Activated T-helper 17 cell treated with anti-CD3 and anti-CD28 coated beads, Interleukin-2, amount 50 U/mL, for 72 hours (primary cell): ENCODE data around the gene TRIP13. TPM values are rescaled to one million over a fixed set of nuclear protein-coding genes. Genes with fewer than 3 reads are reported as not detected.
"Not testable (repeated sequence)": the region's sequence is repeated elsewhere in the genome, so short reads cannot be mapped to it uniquely, and the experiment has no call there.

Experiments used
- ATAC-seq: fragments of 150-1000 bp; cut with Tn5 transposase; replicated peaks from 2 replicates; pipeline ENCODE4 v1.10.0; 2021; ENCODE audit warnings: mild to moderate bottlenecking, moderate library complexity
- H3K27ac Mint-ChIP-seq: one replicate; pipeline ENCODE4 v1.8.0; 2022; ENCODE audit warnings: mixed read lengths
- H3K27me3 Mint-ChIP-seq: one replicate; pipeline ENCODE4 v1.8.0; 2022; ENCODE audit warnings: mixed read lengths
- H3K36me3 Mint-ChIP-seq: one replicate; pipeline ENCODE4 v1.8.0; 2022; ENCODE audit warnings: low read depth, mild to moderate bottlenecking, mixed read lengths
- H3K4me1 Mint-ChIP-seq: one replicate; pipeline ENCODE4 v1.8.0; 2022; ENCODE audit warnings: mixed read lengths
- H3K4me3 Mint-ChIP-seq: one replicate; pipeline ENCODE4 v1.8.0; 2022; ENCODE audit warnings: mild to moderate bottlenecking, mixed read lengths
- H3K9me3 Mint-ChIP-seq: one replicate; pipeline ENCODE4 v1.8.0; 2022; ENCODE audit warnings: mixed read lengths
- total RNA-seq, 2 donors: library from RNA; stranded (reverse); gene quantifications; one replicate each; pipeline ENCODE4 v1.2.3, GENCODE V29; 2022

Gene TRIP13
- total RNA-seq, 2 donors from 2014 or later = 18.3 to 45.0 TPM

DNA sequence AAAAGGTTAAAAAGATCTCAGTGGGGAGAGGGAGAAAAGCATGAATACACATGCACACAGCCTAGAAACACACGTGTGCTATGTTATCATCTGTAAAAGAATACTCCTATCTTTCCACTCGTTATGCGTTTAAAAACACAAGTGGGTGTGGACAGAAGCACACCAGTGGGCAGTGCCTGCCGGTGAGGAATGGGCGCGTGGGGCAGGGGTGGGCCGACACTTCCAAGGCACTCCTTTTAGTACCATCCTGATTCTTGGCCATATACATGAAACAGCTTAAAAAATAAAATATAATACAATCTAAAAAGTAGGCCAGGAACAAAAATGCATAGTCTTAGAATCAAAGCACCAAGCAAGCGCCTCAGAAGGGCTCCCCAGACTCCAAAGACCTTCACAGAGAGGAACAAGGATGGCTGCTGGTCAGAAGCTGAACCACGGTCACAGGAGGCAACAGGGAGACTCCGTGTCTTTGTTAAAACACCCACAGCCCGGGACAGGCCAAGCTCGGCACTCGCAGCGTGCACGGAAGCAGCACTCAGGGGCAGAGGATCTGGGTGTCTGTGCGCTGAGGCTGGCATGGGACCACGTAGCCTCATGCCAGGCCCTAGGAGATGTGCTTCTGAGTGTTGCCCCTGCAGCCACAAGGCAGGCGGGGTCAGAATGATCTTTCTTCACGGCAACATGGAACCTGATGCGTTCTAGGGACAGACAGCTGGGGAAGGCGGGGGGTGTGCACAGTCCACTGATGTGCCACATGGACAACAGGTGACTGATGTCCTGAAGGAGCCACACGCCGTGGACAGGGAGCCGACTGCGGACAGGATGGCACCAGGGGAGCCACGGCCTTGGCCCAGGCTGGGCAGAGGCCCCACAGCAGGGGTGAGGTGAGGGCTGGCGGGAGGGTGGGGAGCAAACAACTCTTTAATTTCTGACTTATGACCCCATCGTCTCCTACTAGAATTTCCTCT lies 16.0 kb upstream of the TRIP13 start:
- Mint-ChIP-seq H3K9me3 (no peaks in the 10 kb centered on the region), H3K27ac (no peak overlapping the region), H3K4me1 (peaks cover 3% of the 10 kb centered on the region), H3K27me3 (no peaks in the 10 kb centered on the region), H3K36me3 (peaks cover 81% of the 10 kb centered on the region), H3K4me3 (no peak overlapping the region)
- no peak for ATAC-seq

DNA sequence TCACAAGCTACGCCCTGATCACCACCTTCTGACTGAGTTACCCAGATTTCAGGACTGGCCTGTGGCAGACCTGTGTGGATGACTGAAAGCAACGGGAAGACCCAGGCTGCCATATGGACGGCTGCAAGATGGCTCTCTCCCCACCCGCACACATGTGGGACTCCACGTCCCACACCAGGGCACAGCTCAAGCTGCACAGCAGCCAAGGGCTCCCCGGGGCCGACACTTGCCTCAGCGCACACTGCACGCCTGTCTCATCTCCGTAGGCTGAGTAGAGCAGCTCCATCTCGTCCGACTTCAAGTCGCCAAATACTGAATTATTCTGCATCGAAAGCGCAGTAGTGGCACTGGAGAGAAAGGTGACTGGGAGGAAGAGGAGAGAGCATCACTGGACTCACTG lies 14.6 kb upstream of the TRIP13 start:
- Mint-ChIP-seq H3K9me3 (peaks cover 11% of the 10 kb centered on the region), H3K4me1 (peaks cover 17% of the 10 kb centered on the region), H3K27ac (no peak overlapping the region), H3K27me3 (no peaks in the 10 kb centered on the region), H3K4me3 (no peak overlapping the region), H3K36me3 (peaks cover 81% of the 10 kb centered on the region)
- no peak for ATAC-seq

DNA sequence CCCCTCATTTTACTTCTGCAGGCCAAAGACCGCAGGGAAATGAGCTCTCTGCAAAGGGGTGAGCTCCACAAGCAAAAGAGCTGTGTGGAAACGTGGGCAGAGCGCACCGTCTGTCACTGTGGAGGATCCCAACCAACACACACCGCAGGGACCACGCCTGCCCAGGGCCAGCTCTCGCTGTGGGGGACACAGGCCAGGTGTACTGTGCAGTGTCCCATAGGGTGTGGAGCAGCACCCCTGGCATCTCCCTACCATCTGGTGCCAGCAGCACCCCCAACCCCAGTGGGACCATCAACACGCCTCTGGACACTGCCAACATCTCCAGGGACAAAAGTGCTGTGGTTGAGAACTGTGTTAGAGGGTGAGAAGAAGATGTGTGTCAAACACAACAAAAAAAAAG lies 14.0 kb upstream of the TRIP13 start:
- H3K27ac Mint-ChIP-seq, H3K4me3 Mint-ChIP-seq, ATAC-seq, H3K27me3 Mint-ChIP-seq: not testable (repeated sequence)
- Mint-ChIP-seq H3K36me3 (peaks cover 81% of the 10 kb centered on the region), H3K4me1 (peaks cover 20% of the 10 kb centered on the region), H3K9me3 (peaks cover 11% of the 10 kb centered on the region)

DNA sequence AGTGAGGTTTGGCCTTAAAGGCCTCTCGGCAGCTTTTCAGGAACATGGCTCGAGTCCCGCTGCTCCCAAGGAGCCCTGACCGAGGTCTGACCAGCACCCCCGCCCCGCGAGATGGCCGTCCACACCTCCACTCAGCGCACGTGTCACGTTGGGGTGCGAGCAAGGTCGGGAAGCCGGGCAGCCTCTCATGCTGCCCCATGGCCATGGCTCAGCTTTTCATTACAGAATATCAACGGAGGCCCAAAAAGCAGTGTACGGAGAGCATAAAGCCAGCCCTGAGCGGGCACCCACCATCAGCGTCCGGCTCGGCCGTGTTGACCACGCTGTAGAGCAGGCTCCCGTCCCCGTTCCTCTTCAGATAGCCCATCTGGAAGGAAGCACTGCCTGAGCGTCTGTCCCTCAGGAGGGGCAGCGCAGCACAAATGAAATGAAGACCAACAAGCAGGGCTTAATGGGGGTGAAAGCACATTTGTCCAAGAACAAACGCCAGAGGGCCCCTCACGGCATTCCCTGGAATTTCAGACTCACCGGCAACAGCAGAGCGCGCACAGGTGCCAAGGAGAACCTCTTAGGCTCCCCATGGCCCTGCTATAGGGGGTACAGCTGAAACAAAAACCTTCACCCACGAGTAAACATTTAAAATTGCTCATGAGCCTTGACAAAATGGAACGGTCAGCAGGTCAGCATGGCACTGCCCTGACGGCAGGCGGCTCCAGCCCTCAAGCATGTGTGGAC lies 11.7 kb upstream of the TRIP13 start:
- Mint-ChIP-seq H3K27ac (no peak overlapping the region), H3K36me3 (peaks cover 81% of the 10 kb centered on the region), H3K4me1 (peaks cover 16% of the 10 kb centered on the region), H3K4me3 (no peak overlapping the region), H3K27me3 (no peaks in the 10 kb centered on the region), H3K9me3 (peaks cover 11% of the 10 kb centered on the region)
- no peak for ATAC-seq

DNA sequence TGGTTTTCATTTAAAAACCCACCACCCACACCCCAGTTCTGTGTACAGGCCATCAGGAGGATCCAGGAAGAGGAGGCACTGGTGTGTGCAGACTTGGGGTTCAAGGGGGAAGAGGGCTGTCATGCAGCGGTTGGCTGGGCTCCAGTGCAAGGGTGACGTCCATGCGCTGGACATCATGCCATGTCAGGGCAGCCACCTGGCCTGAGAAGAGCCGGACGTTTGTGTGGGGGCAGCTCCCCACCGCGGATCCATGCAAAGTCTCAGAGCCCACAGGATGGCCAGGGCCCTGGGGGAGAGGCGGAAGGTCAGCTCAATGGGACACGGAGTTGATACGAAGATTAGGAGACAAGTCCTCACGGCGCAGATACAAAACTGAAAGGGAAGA lies 11.1 kb upstream of the TRIP13 start:
- Mint-ChIP-seq H3K9me3 (peaks cover 11% of the 10 kb centered on the region), H3K4me3 (no peak overlapping the region), H3K27ac (peak overlapping the region; percentile 77), H3K27me3 (no peaks in the 10 kb centered on the region), H3K4me1 (peaks cover 16% of the 10 kb centered on the region), H3K36me3 (peaks cover 81% of the 10 kb centered on the region)
- no peak for ATAC-seq

DNA sequence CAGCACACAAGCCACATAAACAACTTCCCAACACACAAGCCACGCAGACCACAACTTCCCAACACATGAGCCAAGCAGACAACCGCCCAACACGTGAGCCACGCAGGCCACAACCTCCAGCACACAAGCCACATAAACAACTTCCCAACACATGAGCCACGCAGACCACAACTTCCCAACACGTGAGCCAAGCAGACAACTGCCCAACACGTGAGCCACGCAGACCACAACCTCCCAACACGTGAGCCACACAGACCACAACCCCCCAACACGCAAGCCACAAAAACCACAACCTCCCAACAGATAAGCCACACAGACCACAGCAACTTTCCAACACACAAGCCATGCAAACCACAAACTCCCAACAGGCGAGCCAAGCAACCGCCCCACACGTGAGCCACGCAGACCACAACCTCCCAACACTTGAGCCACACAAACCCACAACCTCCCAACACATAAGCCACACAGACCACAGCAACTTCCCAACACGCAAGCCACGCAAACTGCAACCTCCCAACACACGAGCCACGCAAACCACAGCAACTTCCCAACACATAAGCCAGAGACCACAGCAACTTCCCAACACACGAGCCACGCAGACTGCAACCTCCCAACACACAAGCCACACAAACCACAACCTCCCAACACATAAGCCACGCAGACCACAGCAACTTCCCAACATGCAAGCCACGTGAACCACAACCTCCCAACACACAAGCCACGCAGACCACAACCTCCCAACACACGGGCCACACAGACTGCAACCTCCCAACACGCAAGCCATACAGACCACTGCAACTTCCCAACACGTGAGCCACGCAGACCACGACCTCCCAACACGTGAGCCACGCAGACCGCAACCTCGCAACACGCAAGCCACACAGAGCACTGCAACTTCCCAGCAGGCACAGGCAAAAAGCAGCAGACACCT lies 10.2 kb upstream of the TRIP13 start:
- H3K27ac Mint-ChIP-seq = peak overlapping the region; percentile 77
- no peaks in the 10 kb centered on the region for H3K27me3 Mint-ChIP-seq
- H3K9me3 Mint-ChIP-seq = peaks cover 11% of the 10 kb centered on the region
- peaks cover 81% of the 10 kb centered on the region for H3K36me3 Mint-ChIP-seq
- H3K4me1 Mint-ChIP-seq = peaks cover 18% of the 10 kb centered on the region
- no peak for ATAC-seq
- peak overlapping the region; percentile 12 for H3K4me3 Mint-ChIP-seq

DNA sequence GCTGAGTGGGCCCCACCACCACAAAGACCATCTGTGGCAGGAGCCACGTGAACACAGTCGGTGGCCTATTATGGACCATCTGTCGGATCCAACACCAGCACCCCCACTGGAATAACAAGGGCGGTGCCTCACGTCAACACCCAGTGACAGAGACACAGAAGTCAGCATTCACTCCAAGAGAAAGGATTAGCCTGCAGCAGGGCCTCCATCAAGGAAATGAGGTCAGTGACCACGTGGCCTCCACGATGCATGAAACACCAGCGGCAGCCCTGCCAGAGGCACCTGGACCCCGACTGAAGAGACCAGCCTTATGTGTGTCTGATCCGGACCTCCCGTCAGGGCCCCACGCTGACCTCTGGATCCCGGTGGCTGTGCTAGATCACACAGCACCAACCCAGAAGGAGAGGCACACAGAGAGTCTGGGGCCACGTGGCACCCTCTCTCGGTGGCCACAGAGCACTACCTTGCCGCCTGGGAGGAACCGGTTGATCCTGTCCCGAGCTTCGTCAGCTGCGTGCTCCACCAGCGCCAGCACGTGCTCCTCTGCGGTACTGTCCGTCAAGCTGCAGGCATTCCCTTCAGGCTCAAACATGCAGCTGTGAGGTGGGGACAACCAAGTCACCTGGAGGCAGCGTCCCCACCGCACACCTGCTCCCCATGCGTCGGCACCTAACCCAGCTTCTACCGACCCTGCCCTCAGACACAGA lies 9.1 kb upstream of the TRIP13 start:
- Mint-ChIP-seq H3K4me3 (peak overlapping the region; percentile 12), H3K4me1 (peaks cover 26% of the 10 kb centered on the region), H3K9me3 (peaks cover 11% of the 10 kb centered on the region), H3K36me3 (peaks cover 82% of the 10 kb centered on the region), H3K27me3 (no peaks in the 10 kb centered on the region), H3K27ac (peak overlapping the region; percentile 77)
- no peak for ATAC-seq

DNA sequence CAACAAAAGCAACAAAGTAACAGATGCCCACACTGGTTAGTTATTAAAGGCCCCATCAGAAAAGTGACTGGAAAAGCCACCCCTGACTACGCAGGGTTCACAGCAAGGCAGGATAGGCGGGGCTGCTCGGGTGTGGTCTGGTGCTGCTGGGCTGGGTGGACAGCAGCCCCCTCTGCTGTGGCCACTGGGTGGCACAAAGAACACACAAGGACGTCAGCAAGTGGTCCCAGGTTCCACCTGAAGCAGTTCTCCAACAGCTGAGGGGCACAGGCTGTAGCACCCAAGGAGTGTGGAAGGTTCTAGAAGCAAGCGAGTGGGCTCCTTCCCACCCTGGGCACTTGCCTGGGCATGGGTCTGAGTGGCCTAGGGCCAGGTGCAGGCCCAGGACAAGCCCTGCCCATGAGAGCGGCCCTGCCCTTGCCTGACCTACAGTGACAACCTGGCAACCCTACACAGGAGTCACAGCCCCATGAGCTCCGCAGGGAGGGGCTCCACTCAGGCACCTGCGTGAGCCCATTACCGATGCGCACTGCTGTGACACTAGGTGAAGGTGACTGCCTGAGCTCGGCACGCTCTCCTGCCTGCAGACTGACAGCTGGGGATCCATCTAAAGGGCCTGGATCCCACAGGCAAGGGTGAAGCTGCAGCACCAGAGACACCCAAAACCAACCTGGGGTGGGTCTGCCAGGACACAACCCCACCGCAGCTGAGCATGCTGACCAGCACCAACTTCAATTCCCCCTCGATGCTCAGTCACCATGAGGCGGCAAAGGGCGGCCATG lies 8.1 kb upstream of the TRIP13 start:
- H3K27me3 Mint-ChIP-seq = no peaks in the 10 kb centered on the region
- H3K4me3 Mint-ChIP-seq = no peak overlapping the region
- peaks cover 91% of the 10 kb centered on the region for H3K36me3 Mint-ChIP-seq
- H3K27ac Mint-ChIP-seq = no peak overlapping the region
- peaks cover 11% of the 10 kb centered on the region for H3K9me3 Mint-ChIP-seq
- ATAC-seq = no peak
- peaks cover 26% of the 10 kb centered on the region for H3K4me1 Mint-ChIP-seq

DNA sequence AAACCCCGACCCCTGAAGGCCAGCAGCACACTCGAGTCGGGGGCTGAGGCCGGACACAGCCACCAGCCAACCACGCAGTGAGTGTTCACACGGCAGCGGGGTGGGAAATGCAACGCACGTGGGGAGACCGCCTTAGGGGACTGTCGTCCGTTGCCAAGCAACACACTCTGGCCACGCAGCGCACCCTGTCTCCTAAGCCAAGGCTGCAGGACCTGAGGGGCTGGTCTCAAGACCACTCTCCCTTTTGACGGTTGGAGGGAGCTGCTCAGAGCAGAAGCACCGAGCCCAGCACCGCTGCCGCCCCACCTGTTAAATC lies 7.6 kb upstream of the TRIP13 start:
- peaks cover 26% of the 10 kb centered on the region for H3K4me1 Mint-ChIP-seq

DNA sequence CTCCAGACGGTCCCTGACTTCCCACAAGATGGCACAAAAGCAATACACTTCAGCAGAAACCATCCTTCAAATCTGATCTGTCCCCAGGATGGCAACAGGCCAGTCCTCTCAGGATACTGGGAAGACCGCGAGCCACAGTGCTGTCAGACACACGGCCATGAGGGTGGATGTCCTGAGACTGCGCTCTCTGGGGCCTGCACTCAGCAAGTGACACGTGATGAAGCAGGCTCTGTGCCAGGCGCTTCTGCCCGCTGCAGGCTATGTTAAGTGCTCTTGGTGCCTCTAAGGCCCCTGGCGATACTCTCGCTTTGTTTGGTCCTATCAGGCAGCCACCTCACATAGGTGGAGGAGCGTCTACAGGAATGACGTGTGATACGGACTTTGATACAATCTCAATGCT lies 7.2 kb upstream of the TRIP13 start:
- Mint-ChIP-seq H3K27me3 (no peaks in the 10 kb centered on the region), H3K4me1 (peaks cover 26% of the 10 kb centered on the region), H3K9me3 (peaks cover 11% of the 10 kb centered on the region), H3K4me3 (no peak overlapping the region), H3K36me3 (peaks cover 100% of the 10 kb centered on the region), H3K27ac (no peak overlapping the region)
- ATAC-seq = no peak

More for the DNA sequence above, 7.6 kb upstream of the TRIP13 start:
- peaks cover 11% of the 10 kb centered on the region for H3K9me3 Mint-ChIP-seq
- no peaks in the 10 kb centered on the region for H3K27me3 Mint-ChIP-seq
- ATAC-seq = no peak
- no peak overlapping the region for H3K4me3 Mint-ChIP-seq
- H3K27ac Mint-ChIP-seq = no peak overlapping the region
- peaks cover 97% of the 10 kb centered on the region for H3K36me3 Mint-ChIP-seq

DNA sequence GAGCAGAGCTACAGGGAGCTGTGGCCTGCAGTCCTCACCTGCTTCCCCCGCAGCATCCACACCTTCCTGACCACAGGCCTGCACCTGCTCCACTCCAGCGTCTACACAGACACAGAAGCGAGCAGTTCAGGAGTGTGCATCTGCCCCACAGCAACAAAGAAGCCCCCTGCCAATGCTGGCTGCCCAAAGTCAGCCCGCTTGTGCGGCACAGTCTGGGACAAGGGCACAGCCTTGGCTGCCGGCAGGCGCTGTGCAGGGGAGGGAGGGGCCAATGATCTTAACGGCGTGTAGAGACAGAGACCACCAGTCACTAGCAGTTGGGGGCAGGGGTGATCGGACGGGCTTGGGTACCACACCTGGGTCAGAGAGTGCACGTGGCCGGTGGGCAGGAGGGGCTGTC lies 6.6 kb upstream of the TRIP13 start:
- Mint-ChIP-seq H3K27ac (no peak overlapping the region), H3K4me3 (no peak overlapping the region), H3K9me3 (peaks cover 11% of the 10 kb centered on the region), H3K4me1 (peaks cover 26% of the 10 kb centered on the region), H3K27me3 (no peaks in the 10 kb centered on the region), H3K36me3 (peaks cover 100% of the 10 kb centered on the region)
- no peak for ATAC-seq

DNA sequence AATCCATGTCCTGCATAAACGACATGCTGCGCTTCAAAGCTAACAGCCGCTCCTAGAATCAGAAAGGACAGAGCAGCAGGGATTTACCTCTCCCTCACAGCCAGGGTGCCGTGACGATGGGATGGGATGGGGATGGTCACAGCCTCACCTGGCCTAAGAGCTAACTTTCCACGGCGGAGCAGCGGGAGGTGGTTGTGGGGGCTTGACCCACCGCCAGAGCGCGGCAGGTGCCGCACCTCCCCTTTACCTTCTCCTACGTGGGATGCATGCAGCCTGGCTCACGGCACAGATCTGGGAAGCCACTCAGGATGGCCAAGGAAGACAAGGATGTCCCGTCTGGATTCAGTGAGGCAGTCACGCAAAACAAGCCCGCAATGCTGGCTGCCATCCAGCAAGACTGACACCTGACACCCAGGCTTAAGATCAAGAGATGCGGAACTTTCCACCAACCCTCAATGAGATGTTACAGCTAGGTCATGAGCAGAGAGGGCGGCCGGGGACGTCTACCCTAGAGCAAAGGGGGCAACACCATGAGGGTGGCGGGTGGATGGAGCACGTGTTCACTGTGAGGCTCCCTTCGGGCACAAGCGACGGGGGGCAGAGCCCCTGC lies 5.9 kb upstream of the TRIP13 start:
- Mint-ChIP-seq H3K9me3 (peaks cover 11% of the 10 kb centered on the region), H3K4me3 (no peak overlapping the region), H3K36me3 (peaks cover 100% of the 10 kb centered on the region), H3K27ac (no peak overlapping the region), H3K27me3 (no peaks in the 10 kb centered on the region), H3K4me1 (peaks cover 31% of the 10 kb centered on the region)
- no peak for ATAC-seq
